ENCODE data around the gene PCDHGC4.

DNA sequence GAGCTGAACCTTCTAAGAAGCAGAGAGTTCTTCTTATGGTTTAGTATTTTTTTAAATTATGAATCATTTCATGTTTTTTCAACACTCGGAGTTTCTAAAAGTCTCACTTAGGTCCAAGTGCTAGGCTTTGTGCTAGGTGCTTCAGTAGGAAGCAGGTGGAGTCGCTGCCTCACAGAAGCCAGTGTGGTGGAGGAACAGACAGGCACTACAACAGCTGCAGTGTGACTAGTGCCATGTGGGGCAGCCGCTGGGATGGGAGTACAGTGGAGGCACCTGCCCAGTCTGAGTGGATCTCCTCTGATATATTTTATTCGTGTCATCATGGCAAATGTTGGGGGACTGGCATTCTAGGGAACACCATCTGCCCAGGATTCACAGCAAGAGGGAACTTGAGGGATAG, 19.4 kb downstream of the PCDHGC4 start:
- TF ChIP-seq, protein P1, sequence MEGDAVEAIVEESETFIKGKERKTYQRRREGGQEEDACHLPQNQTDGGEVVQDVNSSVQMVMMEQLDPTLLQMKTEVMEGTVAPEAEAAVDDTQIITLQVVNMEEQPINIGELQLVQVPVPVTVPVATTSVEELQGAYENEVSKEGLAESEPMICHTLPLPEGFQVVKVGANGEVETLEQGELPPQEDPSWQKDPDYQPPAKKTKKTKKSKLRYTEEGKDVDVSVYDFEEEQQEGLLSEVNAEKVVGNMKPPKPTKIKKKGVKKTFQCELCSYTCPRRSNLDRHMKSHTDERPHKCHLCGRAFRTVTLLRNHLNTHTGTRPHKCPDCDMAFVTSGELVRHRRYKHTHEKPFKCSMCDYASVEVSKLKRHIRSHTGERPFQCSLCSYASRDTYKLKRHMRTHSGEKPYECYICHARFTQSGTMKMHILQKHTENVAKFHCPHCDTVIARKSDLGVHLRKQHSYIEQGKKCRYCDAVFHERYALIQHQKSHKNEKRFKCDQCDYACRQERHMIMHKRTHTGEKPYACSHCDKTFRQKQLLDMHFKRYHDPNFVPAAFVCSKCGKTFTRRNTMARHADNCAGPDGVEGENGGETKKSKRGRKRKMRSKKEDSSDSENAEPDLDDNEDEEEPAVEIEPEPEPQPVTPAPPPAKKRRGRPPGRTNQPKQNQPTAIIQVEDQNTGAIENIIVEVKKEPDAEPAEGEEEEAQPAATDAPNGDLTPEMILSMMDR (IDR thresholded peaks at IDR 0.05) = no peak
- TF ChIP-seq POLR2A (IDR thresholded peaks at IDR 0.05) (no peak), POLR2AphosphoS5 (IDR thresholded peaks at IDR 0.05) (no peak), EP300 (IDR thresholded peaks at IDR 0.05) (no peak)

Measured in upper lobe of left lung (tissue), 4 donors.